ENCODE measurements around the gene ARL5B. TPM values are rescaled to one million over a fixed set of nuclear protein-coding genes. Genes with fewer than 3 reads are reported as not detected.

The ARL5B gene
- total and polyA plus RNA-seq, 3 experiments from 2014 or later = 0.98 to 9.5 (median 9.0) TPM

- Histone ChIP-seq H3K36me3 (ENCODE audit: insufficient read depth, low read length) (no peaks in the 10 kb centered on the region), H3K27me3 (ENCODE audit: insufficient read depth, low read length, poor library complexity, severe bottlenecking) (no peaks in the 10 kb centered on the region), H3K4me1 (ENCODE audit: insufficient read depth, low read length) (no peaks in the 10 kb centered on the region), H3K4me3 (ENCODE audit: low read length) (no peak overlapping the region), H3K9me3 (ENCODE audit: low read length) (no peaks in the 10 kb centered on the region), H3K27ac (ENCODE audit: low read depth, low read length) (no peak overlapping the region)
- ChIA-PET POLR2A (no interaction called here), CTCF (no interaction called here)
- Mint-ChIP-seq H3K27me3 (no peaks in the 10 kb centered on the region), H3K9me3 (no peaks in the 10 kb centered on the region), H3K27ac (no peak overlapping the region), H3K36me3 (no peaks in the 10 kb centered on the region), H3K4me3 (no peak overlapping the region), H3K4me1 (no peaks in the 10 kb centered on the region)
- DNase-seq = no peak
These were observed 60.6 kb downstream of the ARL5B start for GRCh38 chr10:18719811-18720210.

GRCh38 chr10:18721067-18721466 lies 61.8 kb downstream of the ARL5B start:
- Mint-ChIP-seq H3K4me3 (no peak overlapping the region), H3K4me1 (no peaks in the 10 kb centered on the region), H3K27ac (no peak overlapping the region), H3K27me3 (no peaks in the 10 kb centered on the region), H3K9me3 (peaks cover 0 to 2% (median 0%) of the 10 kb centered on the region in 5 donors), H3K36me3 (no peaks in the 10 kb centered on the region)
- Histone ChIP-seq H3K9me3 (ENCODE audit: low read length) (no peaks in the 10 kb centered on the region), H3K27me3 (ENCODE audit: insufficient read depth, low read length, poor library complexity, severe bottlenecking) (no peaks in the 10 kb centered on the region), H3K36me3 (ENCODE audit: insufficient read depth, low read length) (no peaks in the 10 kb centered on the region), H3K4me3 (ENCODE audit: low read length) (no peak overlapping the region), H3K4me1 (ENCODE audit: insufficient read depth, low read length) (no peaks in the 10 kb centered on the region), H3K27ac (ENCODE audit: low read depth, low read length) (no peak overlapping the region)
- CTCF ChIA-PET = no interaction called here
- POLR2A ChIA-PET = no interaction called here
- no peak for DNase-seq

GRCh38 chr10:18723801-18724200 lies 64.6 kb downstream of the ARL5B start:
- Histone ChIP-seq H3K36me3 (ENCODE audit: insufficient read depth, low read length) (no peaks in the 10 kb centered on the region), H3K27ac (ENCODE audit: low read depth, low read length) (no peak overlapping the region), H3K27me3 (ENCODE audit: insufficient read depth, low read length, poor library complexity, severe bottlenecking) (no peaks in the 10 kb centered on the region), H3K9me3 (ENCODE audit: low read length) (no peaks in the 10 kb centered on the region), H3K4me3 (ENCODE audit: low read length) (no peak overlapping the region), H3K4me1 (ENCODE audit: insufficient read depth, low read length) (no peaks in the 10 kb centered on the region)
- DNase-seq = no peak
- Mint-ChIP-seq H3K27ac (no peak overlapping the region), H3K4me3 (no peak overlapping the region), H3K4me1 (no peaks in the 10 kb centered on the region), H3K27me3 (peaks cover 0 to 3% of the 10 kb centered on the region in 2 donors), H3K9me3 (peaks cover 0 to 4% (median 0%) of the 10 kb centered on the region in 5 donors), H3K36me3 (no peaks in the 10 kb centered on the region)
- ChIA-PET POLR2A (no interaction called here), CTCF (interaction anchor here (0.6 kb wide), 1 partner anchor 1859 kb away, joined by 4 read pairs; no protein-coding TSS in a partner anchor)

Other genes with a start within 250 kb of the ARL5B start
- 10 to 100 TPM; 14.1 to 16.4 TPM for gene NSUN6, start 7.8 kb upstream of the ARL5B start, total RNA-seq
- 8.6 TPM for gene NSUN6, start 7.8 kb upstream of the ARL5B start, polyA plus RNA-seq